ENCODE data around the gene NFS1.
A peak's percentile ranks its signal among the peaks of the same experiment; 100 is the strongest.

The NFS1 gene

GRCh38 chr20:35644806-35645205, 54.3 kb downstream of the NFS1 start:
- peaks cover 4% of the 10 kb centered on the region for H3K36me3 ChIP-seq
- H3K4me1 ChIP-seq (ENCODE audit: control insufficient read depth in 1 of 2, insufficient read depth in 1 of 2, low read depth in 1 of 2, low read length in 1 of 2), result peaks cover 56 to 58% of the 10 kb centered on the region in 2 experiments
- H3K27ac ChIP-seq, result peak overlapping the region; percentile 62
- H3K9me3 ChIP-seq, result no peaks in the 10 kb centered on the region
- H3K27me3 ChIP-seq, result no peaks in the 10 kb centered on the region
- TF ChIP-seq CTCF (IDR thresholded peaks at IDR 0.05), result no peak
- no peak overlapping the region for H3K4me3 ChIP-seq (ENCODE audit: low read depth in 1 of 2, low read length in 1 of 2)

- Histone ChIP-seq H3K27ac (peak overlapping the region; percentile 62), H3K9me3 (no peaks in the 10 kb centered on the region), H3K4me1 (ENCODE audit: control insufficient read depth in 1 of 2, insufficient read depth in 1 of 2, low read depth in 1 of 2, low read length in 1 of 2) (peaks cover 56 to 58% of the 10 kb centered on the region in 2 experiments), H3K4me3 (ENCODE audit: low read depth in 1 of 2, low read length in 1 of 2) (no peak overlapping the region), H3K27me3 (no peaks in the 10 kb centered on the region), H3K36me3 (peaks cover 4% of the 10 kb centered on the region)
- no peak for TF ChIP-seq CTCF (IDR thresholded peaks at IDR 0.05)
Measured at GRCh38 chr20:35643045-35643444, 56.1 kb downstream of the NFS1 start.

GRCh38 chr20:35641743-35642142, 57.4 kb downstream of the NFS1 start:
- no peak for TF ChIP-seq CTCF (IDR thresholded peaks at IDR 0.05)
- Histone ChIP-seq H3K4me1 (ENCODE audit: control insufficient read depth in 1 of 2, insufficient read depth in 1 of 2, low read depth in 1 of 2, low read length in 1 of 2) (peaks cover 56 to 58% of the 10 kb centered on the region in 2 experiments), H3K27me3 (no peaks in the 10 kb centered on the region), H3K36me3 (no peaks in the 10 kb centered on the region), H3K4me3 (ENCODE audit: low read depth in 1 of 2, low read length in 1 of 2) (no peak overlapping the region), H3K9me3 (no peaks in the 10 kb centered on the region), H3K27ac (peak overlapping the region; percentile 63)

- no peaks in the 10 kb centered on the region for H3K9me3 ChIP-seq
Measured at GRCh38 chr20:35640724-35641123, 58.4 kb downstream of the NFS1 start.

GRCh38 chr20:35638751-35639150, 60.4 kb downstream of the NFS1 start:
- H3K27ac ChIP-seq, result no peak overlapping the region
- H3K4me3 ChIP-seq (ENCODE audit: low read depth in 1 of 2, low read length in 1 of 2), result no peak overlapping the region
- no peaks in the 10 kb centered on the region for H3K36me3 ChIP-seq
- no peaks in the 10 kb centered on the region for H3K9me3 ChIP-seq
- no peak for TF ChIP-seq CTCF (IDR thresholded peaks at IDR 0.05)
- peaks cover 31 to 33% of the 10 kb centered on the region in 2 experiments for H3K4me1 ChIP-seq (ENCODE audit: control insufficient read depth in 1 of 2, insufficient read depth in 1 of 2, low read depth in 1 of 2, low read length in 1 of 2)
- H3K27me3 ChIP-seq, result no peaks in the 10 kb centered on the region

More at GRCh38 chr20:35640724-35641123, 58.4 kb downstream of the NFS1 start:
- H3K27ac ChIP-seq, result peak overlapping the region; percentile 63
- H3K4me1 ChIP-seq (ENCODE audit: control insufficient read depth in 1 of 2, insufficient read depth in 1 of 2, low read depth in 1 of 2, low read length in 1 of 2), result peaks cover 51 to 53% of the 10 kb centered on the region in 2 experiments
- H3K27me3 ChIP-seq, result no peaks in the 10 kb centered on the region
- H3K4me3 ChIP-seq (ENCODE audit: low read depth in 1 of 2, low read length in 1 of 2), result no peak overlapping the region
- H3K36me3 ChIP-seq, result no peaks in the 10 kb centered on the region
- TF ChIP-seq CTCF (IDR thresholded peaks at IDR 0.05), result no peak

GRCh38 chr20:35637276-35637675, 61.9 kb downstream of the NFS1 start:
- H3K4me3 ChIP-seq (ENCODE audit: low read depth in 1 of 2, low read length in 1 of 2), result no peak overlapping the region
- H3K9me3 ChIP-seq, result no peaks in the 10 kb centered on the region
- H3K4me1 ChIP-seq (ENCODE audit: control insufficient read depth in 1 of 2, insufficient read depth in 1 of 2, low read depth in 1 of 2, low read length in 1 of 2), result peaks cover 18 to 19% of the 10 kb centered on the region in 2 experiments
- peaks cover 6% of the 10 kb centered on the region for H3K36me3 ChIP-seq
- H3K27ac ChIP-seq, result no peak overlapping the region
- no peak for TF ChIP-seq CTCF (IDR thresholded peaks at IDR 0.05)
- H3K27me3 ChIP-seq, result no peaks in the 10 kb centered on the region

All from neutrophil (primary cell).